A172 (cell line): ENCODE data around the gene SYNPO. TPM values are rescaled to one million over a fixed set of nuclear protein-coding genes. Genes with fewer than 3 reads are reported as not detected.

Experiments used
- DNase-seq: peaks from one replicate; pipeline ENCODE4 v3.0.0-alpha.2; 2015; ENCODE audit warnings: low spot score
- total RNA-seq: library from RNA; depleted of rRNA; stranded (reverse); fragments of >200 nt; shearing (Covaris generic); gene quantifications from 2 replicates; pipeline ENCODE4 v1.2.3, GENCODE V29; 2014; rRNA removed

The SYNPO gene
- total RNA-seq, 1 experiment from 2014 or later, result 9.0 TPM

- no peak for DNase-seq
Observed at GRCh38 chr5:150689120-150689519, 48.7 kb downstream of the SYNPO start.

GRCh38 chr5:150690760-150691159 lies 50.3 kb downstream of the SYNPO start:
- no peak for DNase-seq

DNA sequence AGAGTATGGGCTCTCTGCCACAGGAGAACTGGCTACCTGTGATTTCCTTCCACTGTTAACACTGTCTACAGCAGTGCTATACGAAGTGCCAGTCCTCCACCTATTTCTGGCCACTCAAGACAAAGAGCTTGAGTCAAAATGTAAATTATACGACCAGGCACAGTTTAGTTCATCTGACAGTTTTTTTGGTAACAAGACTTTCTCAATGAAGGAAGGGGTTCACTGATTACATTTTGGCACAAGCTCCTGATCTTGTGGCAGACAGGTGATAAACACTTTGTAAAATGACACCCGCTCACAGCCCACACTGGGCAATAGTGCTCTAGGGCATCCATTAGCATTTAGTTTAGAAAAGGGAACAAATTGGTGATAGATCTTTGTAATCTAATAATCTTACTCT lies 51.8 kb downstream of the SYNPO start:
- DNase-seq, result no peak

- peak; percentile 89 for DNase-seq
Observed at GRCh38 chr5:150694612-150695011, 54.2 kb downstream of the SYNPO start.

GRCh38 chr5:150700246-150700593 lies 59.8 kb downstream of the SYNPO start:
- no peak for DNase-seq

DNA sequence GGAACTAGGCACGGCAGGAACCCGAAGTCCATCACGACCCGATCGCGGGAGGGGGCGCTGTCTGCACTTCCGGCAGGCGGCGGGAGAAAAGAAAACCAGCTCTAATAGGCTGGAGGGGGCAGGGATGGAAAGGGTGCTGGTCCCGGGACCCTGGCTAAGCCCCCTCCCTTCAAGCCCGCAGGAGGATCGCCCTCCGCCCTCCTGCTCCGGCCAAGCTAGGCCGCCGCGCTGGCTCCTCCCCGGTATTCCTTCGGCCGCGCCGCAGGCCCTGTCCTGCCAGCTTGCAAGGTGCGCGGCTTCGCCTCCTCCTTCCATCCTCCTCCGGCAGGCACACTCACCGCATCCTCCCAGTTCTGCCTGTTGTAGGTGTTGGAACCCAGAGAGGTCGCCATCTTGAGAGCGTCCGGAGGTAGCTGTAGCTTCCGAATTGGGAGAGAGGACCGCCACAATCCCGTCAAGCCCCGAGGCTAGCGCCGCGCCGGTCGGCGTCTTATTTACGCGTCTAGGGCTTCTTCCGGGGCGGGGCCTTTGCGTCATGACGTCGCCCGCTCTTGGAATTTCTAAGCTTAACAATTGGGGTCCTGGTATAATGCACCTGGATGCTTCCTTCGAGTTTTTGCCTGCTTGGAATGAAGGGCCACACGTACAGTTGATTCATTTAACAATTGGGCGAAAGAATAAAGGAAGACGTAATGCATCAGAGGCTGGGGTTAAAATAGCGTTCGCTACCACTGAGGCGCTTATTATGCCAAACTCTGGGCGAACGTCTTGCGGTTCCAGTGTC lies 60.3 kb downstream of the SYNPO start, which contains the start of gene RBM22:
Gene RBM22, minus strand, starts transcription at position 469 of the 784 bp plus-strand sequence. Its CDS starts 77 bp downstream, at position 392.
- peak; percentile 90 for DNase-seq

- no peak for DNase-seq
Observed at GRCh38 chr5:150703762-150704161, 63.3 kb downstream of the SYNPO start.

GRCh38 chr5:150706776-150707390 lies 66.4 kb downstream of the SYNPO start:
- no peak for DNase-seq

Other genes with a start within 250 kb of the SYNPO start
- gene CD74, start 227.8 kb upstream of the SYNPO start, total RNA-seq, result 1.1 TPM in 1 of 2 replicates, not detected in the other
- 2,916 and 3,804 TPM in 2 replicates for gene RPS14, start 190.9 kb upstream of the SYNPO start, total RNA-seq
- 55.4 and 77.8 TPM in 2 replicates for gene NDST1, start 132.5 kb upstream of the SYNPO start, total RNA-seq
- 0.07 and 0.45 TPM in 2 replicates for gene MYOZ3, start 20.6 kb downstream of the SYNPO start, total RNA-seq
- 36.4 and 45.8 TPM in 2 replicates for gene RBM22, start 60.4 kb downstream of the SYNPO start, total RNA-seq
- gene DCTN4, start 118.4 kb downstream of the SYNPO start, total RNA-seq, result 67.7 and 68.0 TPM in 2 replicates
- 11.4 and 26.2 TPM in 2 replicates for gene SMIM3, start 138.1 kb downstream of the SYNPO start, total RNA-seq
- gene IRGM, start 205.9 kb downstream of the SYNPO start, total RNA-seq, result not detected in 2 replicates